Stimulated activated memory B cell treated with anti-CD40 and anti-IgM and Interleukin-4, amounts not matched to agents 10 μg/mL and 1 μg/mL and 100 μg/mL, for 72 hours (primary cell): Measurements from ENCODE around the gene SOX12.
"Not testable (repeated sequence)": the region's sequence is repeated elsewhere in the genome, so short reads cannot be mapped to it uniquely, and the experiment has no call there.

Experiments
- ATAC-seq: fragments of 150-1000 bp; cut with Tn5 transposase; 2 replicates; pipeline ENCODE4 v1.10.0; 2021
- H3K27ac Mint-ChIP-seq: one replicate; pipeline ENCODE4 v1.8.0; 2022; ENCODE audit warnings: mild to moderate bottlenecking, mixed read lengths
- H3K27me3 Mint-ChIP-seq: one replicate; pipeline ENCODE4 v1.8.0; 2022; ENCODE audit warnings: mixed read lengths
- H3K36me3 Mint-ChIP-seq: one replicate; pipeline ENCODE4 v1.8.0; 2022; ENCODE audit warnings: mixed read lengths
- H3K4me1 Mint-ChIP-seq: one replicate; pipeline ENCODE4 v1.8.0; 2022; ENCODE audit warnings: mixed read lengths
- H3K4me3 Mint-ChIP-seq: one replicate; pipeline ENCODE4 v1.8.0; 2022; ENCODE audit warnings: mild to moderate bottlenecking, moderate library complexity, mixed read lengths
- H3K9me3 Mint-ChIP-seq: one replicate; pipeline ENCODE4 v1.8.0; 2022; ENCODE audit warnings: mixed read lengths

Gene SOX12

DNA sequence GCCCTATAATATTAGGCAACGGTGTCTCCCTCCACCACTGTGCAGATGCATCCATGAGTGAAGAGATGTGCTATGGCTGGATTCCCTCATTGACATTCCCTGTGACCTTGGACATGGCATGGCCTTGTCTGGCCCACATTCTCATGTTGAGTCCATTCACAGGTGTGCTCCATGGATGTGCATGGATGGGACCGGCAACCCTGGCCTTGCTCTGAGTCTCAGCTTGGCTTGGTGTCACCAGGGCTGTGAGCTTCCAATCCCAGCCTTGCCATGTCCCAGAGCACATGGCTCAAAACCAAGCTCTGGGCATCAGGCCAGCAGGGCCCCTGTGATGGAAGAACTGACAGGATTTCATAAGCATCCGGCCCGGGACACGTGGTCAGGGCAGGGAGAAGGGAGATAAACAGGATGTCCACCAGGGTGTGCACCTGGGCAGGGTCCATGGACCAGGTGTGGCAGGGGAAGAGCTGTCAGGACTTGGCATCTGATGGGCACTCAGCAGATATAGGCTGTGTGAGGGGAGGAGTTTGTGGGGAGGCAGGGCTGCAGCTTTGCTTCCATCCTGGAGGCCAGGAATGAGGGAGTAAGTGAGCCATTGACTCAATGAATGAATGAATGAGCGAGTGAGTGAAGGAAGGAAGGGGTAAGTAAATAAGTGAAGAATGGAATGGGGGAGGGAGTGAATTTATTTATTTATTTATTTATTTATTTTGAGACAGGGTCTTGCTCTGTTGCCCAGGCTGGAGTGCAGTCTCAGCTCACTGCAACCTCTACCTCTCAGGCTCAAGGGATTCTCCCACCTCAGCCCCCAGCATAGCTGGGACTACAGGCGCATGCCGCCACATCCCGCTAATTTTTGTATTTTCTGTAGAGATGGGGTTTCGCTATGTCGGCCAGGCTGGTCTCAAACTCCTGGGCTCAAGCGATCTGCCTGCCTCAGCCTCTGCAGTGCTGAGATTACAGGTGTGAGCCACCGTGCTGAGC lies 37.2 kb downstream of the SOX12 start:
- ATAC-seq, result peak; percentile 25
- Mint-ChIP-seq H3K36me3 (no peaks in the 10 kb centered on the region), H3K4me1 (peaks cover 35% of the 10 kb centered on the region), H3K4me3 (no peak overlapping the region), H3K27me3 (no peaks in the 10 kb centered on the region), H3K27ac (peak overlapping the region; percentile 2), H3K9me3 (no peaks in the 10 kb centered on the region)

DNA sequence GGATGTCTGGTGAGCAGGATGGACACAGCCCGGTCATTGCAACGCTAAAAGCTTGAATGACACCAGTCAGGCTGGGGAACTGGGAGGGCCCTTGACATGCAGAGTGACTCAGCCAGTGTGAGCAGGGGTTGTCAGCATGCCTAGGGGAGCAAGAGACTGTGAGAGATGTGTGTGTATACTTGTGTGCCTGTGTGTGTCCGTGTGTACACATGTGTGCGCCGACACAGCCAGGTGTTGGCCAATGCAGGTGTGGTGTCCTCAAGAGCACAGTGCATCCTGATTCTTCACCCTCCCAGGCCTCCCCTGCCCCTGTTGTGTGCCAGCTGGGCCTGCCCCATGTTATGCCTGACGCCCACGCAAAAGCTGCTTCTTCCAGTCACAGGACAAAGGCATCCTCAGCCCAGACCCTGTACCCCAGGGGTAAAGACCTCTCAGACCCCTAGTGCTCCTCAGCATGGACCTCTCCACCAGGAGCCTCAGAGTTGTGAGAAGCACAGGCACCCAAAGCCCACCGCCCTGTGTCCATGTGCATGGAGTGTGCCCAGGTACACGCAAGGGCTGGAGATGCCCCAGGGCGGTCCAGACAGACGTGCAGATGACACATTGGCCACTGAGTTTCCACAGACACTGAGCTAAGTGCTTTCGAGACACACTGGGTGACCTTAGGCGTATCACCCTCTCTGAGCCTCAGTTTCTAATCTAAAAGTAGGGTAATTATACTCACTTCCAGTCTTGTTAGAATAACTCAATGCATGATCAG lies 38.1 kb downstream of the SOX12 start:
- Mint-ChIP-seq H3K4me1 (peaks cover 35% of the 10 kb centered on the region), H3K36me3 (no peaks in the 10 kb centered on the region), H3K9me3 (no peaks in the 10 kb centered on the region), H3K27ac (no peak overlapping the region), H3K27me3 (peaks cover 4% of the 10 kb centered on the region), H3K4me3 (no peak overlapping the region)
- ATAC-seq, result no peak

DNA sequence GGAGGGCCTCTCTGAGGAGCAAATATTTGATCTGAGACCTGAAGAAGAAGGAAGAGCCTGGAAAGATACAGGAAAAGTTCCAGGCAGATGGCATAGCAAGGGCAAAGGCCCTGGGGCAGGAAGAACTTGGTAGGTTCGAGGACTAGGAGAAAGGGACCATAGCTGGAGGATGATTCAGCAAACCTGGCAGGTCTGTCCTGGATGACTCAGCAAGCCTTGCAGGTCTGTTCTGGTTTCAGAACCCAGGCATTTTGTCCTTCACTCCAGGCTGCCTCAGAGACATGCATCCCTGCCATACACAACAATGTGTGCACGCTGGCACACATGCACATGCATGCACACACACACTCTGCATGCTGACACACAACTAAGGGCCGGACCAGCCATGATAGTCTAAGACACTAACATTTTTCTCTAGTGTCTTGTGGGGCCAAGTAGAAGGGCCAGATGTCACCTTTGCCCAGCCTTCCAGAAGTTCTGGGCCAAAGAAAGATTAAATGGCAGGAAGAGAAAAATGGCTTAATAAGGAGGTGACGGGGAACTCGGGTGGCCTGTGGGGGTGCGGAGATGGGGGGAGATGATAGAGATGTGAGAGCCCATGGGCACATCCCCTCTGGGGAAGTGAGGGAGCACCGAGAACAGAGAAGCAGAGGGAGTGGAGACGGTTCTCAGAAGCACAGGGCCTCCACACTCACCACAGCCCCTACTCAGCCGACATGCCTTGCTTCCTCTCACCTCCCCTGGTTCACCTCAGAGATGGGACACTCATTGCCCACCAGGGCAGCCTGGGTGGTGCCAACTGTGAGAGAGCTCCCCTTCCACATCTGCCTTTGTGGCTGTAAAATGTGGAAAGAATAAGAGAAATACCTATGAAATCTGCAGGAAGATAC lies 39.8 kb downstream of the SOX12 start:
- H3K4me1 Mint-ChIP-seq, result peaks cover 35% of the 10 kb centered on the region
- H3K4me3 Mint-ChIP-seq, result no peak overlapping the region
- H3K9me3 Mint-ChIP-seq, result no peaks in the 10 kb centered on the region
- peaks cover 18% of the 10 kb centered on the region for H3K27me3 Mint-ChIP-seq
- no peak for ATAC-seq
- H3K36me3 Mint-ChIP-seq, result no peaks in the 10 kb centered on the region
- H3K27ac Mint-ChIP-seq, result no peak overlapping the region

DNA sequence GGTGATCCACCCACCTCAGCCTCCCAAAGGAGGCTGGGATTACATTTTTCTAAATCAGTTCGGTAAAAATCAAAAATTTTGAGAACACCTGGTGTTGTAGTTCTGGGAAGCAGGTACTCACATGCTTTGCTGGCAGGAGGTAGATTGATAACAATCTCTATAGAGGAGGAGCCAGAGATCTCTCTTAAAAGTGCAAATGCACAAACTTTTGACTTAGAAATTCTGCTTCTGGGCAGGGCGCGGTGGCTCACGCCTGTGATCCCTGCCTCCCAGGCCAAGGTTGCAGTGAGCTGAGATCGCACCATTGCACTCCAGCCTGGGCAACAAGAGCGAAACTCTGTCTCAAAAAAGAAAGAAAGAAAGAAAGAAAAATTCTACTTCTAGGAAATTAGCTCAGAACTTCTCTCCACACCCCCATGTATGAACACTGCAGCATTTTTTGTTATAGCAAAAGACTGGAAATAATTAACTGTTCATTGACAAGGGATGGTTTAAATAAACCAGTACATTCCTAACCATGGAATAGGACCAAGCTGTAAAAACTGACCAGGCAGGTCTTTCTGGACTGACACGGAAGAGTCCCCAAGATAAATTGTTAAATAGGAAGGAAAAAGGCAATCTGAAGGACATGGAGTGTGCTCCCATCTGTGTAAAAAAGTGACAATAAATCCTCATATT lies 40.8 kb downstream of the SOX12 start:
- Mint-ChIP-seq H3K27ac (no peak overlapping the region), H3K27me3 (peaks cover 18% of the 10 kb centered on the region), H3K36me3 (no peaks in the 10 kb centered on the region), H3K9me3 (no peaks in the 10 kb centered on the region), H3K4me3 (no peak overlapping the region), H3K4me1 (peaks cover 29% of the 10 kb centered on the region)
- no peak for ATAC-seq

DNA sequence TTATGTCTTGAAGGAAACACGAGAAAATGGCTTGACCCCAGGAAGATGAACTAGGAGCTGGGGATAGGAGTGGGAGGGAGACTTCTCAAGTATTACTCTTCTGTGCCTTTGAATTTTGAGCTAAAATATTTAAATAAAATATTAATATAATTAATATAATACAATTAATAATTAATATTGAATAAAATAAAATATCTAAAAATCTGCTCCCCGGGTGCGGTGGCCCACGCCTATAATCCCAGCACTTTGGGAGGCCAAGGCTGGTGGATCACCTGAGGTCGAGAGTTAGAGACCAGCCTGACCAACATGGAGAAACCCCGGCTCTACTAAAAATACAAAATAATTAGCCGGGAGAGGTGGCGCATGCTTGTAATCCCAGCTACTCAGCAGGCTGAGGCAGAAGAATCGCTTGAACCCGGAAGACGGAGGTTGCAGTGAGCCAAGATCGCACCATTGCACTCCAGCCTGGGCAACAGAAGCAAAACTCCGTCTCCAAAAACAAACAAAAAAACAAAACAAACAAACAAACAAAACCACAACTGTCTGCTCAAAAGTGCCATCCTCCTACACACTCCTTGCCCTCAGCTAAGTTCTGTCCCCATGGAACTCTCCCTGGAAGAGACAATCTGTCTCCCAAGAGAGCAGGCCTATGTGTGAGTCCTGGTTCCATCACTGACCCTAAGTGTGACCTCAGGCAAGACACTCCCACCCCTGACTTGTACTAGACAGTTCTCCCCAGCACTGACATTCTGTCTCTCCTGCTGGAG lies 41.5 kb downstream of the SOX12 start:
- Mint-ChIP-seq H3K9me3 (no peaks in the 10 kb centered on the region), H3K36me3 (no peaks in the 10 kb centered on the region), H3K4me3 (no peak overlapping the region), H3K4me1 (peaks cover 22% of the 10 kb centered on the region), H3K27me3 (peaks cover 18% of the 10 kb centered on the region), H3K27ac (no peak overlapping the region)
- ATAC-seq, result no peak

DNA sequence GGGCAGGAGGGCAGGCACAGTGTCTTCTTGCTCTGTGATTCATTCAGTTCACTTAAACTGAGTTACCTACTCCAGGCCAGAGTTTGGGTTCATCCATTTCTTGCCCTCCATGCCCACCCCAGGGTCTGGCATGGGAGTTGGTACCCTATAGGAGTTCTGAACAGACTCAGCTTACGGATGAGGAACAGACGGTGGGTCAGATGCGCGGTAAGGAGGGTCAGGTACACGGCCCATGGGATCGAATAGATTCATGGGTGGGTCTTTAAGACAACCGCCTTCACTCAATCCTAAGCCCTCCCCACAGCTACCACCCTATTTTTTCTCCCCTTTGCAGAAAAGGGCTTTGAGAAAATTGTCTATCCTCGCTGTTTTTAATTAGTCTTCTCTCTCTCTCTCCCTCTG lies 42.1 kb downstream of the SOX12 start:
- H3K4me1 Mint-ChIP-seq, result peaks cover 22% of the 10 kb centered on the region
- H3K9me3 Mint-ChIP-seq, result no peaks in the 10 kb centered on the region
- H3K27me3 Mint-ChIP-seq, result peaks cover 18% of the 10 kb centered on the region
- ATAC-seq, result no peak
- no peak overlapping the region for H3K4me3 Mint-ChIP-seq
- H3K36me3 Mint-ChIP-seq, result no peaks in the 10 kb centered on the region
- no peak overlapping the region for H3K27ac Mint-ChIP-seq

DNA sequence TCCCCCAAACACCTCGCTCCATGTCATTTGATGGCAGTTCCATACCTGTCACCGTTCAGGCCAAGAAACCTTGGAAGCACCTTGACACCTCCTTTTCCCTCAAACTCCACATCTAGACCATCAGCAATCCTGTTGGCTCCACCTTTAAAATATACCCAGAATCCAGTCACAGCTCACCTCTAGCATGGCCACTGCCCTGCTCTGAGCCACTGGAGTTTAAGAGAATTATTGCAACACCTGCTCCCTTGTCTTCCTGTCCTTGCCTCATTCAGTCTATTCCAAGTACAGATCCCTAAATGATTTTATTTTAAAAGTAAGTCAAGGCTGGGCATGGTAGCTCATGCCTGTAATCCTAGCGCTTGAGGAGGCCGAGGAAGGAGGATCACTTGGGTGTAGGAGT lies 43.6 kb downstream of the SOX12 start:
- H3K36me3 Mint-ChIP-seq, result no peaks in the 10 kb centered on the region
- no peak for ATAC-seq
- peaks cover 18% of the 10 kb centered on the region for H3K27me3 Mint-ChIP-seq
- H3K4me3 Mint-ChIP-seq, result no peak overlapping the region
- H3K9me3 Mint-ChIP-seq, result no peaks in the 10 kb centered on the region
- H3K27ac Mint-ChIP-seq, result no peak overlapping the region
- peaks cover 21% of the 10 kb centered on the region for H3K4me1 Mint-ChIP-seq

DNA sequence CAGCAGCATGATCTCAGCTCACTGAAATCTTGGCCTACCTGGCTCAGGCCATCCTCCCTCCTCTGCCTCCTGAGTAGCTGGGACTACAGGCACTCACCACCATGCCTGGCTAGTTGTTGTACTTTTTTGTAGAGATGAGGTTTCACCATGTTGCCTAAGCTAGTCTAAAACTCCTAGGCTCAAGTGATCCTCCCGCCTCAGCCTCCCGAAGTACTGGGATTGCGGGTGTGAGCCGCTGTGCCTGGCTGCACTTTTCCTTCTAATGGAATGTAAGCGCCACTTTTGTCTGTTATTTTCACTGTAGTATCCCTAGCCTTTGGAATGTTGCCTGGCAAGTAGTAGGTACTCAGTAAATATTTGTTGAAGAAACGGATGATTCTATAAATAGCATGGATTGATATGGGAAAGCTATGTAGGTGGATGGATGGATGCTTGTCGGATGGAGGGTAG lies 44.8 kb downstream of the SOX12 start:
- Mint-ChIP-seq H3K36me3 (no peaks in the 10 kb centered on the region), H3K27ac (no peak overlapping the region), H3K27me3 (peaks cover 18% of the 10 kb centered on the region), H3K9me3 (no peaks in the 10 kb centered on the region), H3K4me1 (peaks cover 14% of the 10 kb centered on the region), H3K4me3 (no peak overlapping the region)
- no peak for ATAC-seq

DNA sequence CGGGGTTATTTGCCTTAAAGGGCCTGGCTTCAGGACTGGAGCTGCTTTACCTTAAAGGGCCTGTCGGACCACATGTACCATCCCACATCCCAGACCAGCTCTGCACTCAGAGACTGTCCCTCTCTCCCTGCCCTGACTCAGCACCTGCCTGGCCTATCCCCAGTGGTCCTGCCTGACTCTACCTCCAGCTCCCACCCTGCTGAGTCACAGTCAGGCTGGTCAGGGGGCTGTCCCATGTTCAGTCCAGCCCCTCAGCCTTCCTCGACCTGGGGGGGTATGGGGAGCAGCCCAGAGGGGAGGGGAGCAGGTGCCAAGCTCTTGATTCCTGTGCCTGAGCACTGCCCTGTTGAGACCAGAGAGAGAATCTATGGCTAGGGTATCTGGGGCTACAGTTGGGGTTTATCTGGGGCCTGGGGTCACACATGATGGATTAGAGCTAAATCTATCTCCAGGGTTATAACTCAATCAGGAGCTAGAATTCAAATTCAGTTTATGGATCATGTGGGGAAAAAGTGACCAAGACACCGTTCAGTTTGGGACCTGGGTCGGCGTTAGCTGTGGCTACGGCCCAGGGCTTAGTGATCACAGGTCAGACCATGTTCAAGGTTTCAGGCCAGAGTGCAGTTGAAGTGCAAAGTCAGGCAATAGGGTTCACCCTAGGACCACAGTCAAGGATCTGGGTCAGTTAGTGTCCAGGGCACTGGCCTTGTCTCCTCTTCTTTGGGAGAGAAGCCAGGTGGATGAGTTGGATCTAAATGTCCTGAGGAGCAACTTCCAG lies 45.8 kb downstream of the SOX12 start:
- no peak for ATAC-seq
- Mint-ChIP-seq H3K9me3 (no peaks in the 10 kb centered on the region), H3K36me3 (no peaks in the 10 kb centered on the region), H3K27ac (no peak overlapping the region), H3K27me3 (peaks cover 18% of the 10 kb centered on the region), H3K4me3 (no peak overlapping the region), H3K4me1 (peaks cover 10% of the 10 kb centered on the region)

DNA sequence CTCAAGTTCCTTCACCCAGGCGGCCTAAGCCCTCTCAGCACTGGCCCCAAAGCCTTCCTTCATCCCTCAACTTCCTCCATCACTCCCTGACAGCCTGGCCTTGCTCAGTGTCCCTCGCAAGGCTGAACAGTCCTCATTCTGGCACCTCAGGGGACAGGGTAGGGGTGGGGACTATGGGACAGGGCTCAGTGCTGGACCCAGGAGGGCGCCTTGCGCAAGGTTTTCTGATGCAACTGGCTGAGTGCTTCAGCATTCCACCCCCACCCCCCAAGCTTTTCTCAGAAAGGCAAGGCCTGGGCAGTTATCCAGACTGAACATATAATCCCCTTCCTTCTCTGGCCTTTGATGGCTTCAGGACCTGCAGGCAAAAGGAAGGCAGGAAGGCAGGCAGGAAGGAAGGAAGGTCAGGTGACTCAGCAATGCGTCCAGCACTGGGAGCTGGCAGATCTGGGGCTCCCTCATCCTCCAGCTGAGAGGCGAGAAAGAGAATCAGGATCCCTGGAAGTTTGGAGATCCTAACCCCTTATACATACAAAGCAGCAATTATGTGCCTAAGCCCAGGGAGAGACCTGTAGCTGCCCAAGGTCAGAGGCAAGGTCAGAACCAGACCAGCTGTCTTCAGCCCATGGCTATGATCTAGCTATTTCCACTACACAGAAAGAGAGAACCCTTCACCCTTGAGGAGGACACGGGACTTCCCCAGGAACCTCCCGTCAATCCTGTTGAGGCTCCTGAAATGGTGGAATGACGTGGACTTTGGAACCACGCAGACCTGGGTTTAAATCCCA lies 46.6 kb downstream of the SOX12 start:
- Mint-ChIP-seq H3K9me3 (no peaks in the 10 kb centered on the region), H3K4me1 (peaks cover 10% of the 10 kb centered on the region), H3K27ac (no peak overlapping the region), H3K36me3 (no peaks in the 10 kb centered on the region), H3K27me3 (peaks cover 18% of the 10 kb centered on the region), H3K4me3 (no peak overlapping the region)
- no peak for ATAC-seq

DNA sequence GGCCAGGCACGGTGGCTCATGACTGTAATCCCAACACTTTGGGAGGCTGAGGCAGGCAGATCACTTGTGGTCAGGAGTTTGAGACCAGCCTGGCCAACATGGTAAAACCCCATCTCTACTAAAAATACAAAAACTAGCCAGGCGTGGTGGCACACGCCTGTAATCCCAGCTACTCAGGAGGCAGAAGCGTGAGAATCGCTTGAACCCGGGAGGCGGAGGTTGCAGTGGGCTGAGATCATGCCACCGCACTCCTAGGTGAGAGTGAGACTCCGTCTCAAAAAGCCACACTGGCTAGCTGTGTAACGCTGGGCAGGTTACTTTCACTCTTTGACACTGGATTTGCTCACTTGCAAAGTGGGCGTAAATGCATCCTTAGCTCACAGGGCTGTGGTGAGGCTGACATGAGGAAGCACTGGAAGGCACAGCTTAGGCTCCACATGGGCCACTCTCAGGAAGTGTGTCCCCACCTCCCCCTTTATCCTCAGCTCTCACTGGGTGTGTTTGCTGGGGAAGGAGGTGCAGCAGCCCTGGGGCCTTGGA lies 47.3 kb downstream of the SOX12 start:
- not testable (repeated sequence) for H3K4me3 Mint-ChIP-seq, H3K27ac Mint-ChIP-seq, H3K9me3 Mint-ChIP-seq, H3K36me3 Mint-ChIP-seq
- peaks cover 18% of the 10 kb centered on the region for H3K27me3 Mint-ChIP-seq
- H3K4me1 Mint-ChIP-seq, result peaks cover 10% of the 10 kb centered on the region
- ATAC-seq, result peak; percentile 41

DNA sequence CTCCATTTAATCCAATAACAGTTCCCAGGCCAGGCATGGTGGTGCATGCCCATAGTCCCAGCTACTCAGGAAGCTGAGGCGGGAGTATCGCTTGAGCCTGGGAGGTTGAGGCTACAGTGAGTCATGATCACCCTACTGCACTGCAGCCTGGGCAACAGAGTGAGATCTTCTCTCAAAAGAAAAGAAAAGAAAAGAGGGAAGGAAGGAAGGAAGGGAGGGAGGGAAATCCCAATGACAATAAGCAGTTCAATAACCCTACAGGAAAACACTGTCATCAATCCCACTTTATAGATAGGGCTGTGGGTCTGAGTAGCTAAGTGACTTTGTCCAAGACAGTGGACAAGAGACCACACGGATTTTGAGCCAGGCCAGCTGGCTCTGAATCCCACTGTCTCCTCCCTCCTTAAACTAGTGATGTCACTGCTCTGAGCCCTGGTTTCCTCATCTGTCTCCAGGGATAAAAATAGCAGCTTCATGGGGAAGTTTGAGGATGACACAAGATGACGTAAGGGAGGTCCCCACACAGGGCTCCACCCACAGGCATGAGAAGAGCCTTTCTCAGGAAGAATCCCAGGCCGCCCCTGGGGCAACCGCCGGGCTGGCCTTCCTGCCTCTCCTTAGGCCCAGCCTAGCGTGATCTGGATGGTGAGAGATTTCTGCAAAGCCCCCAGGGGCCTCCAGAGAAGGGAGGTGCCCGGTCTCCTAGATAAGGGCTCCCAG lies 48.0 kb downstream of the SOX12 start:
- H3K36me3 Mint-ChIP-seq, result no peaks in the 10 kb centered on the region
- no peak for ATAC-seq
- no peak overlapping the region for H3K27ac Mint-ChIP-seq
- no peak overlapping the region for H3K4me3 Mint-ChIP-seq
- peaks cover 10% of the 10 kb centered on the region for H3K4me1 Mint-ChIP-seq
- no peaks in the 10 kb centered on the region for H3K9me3 Mint-ChIP-seq
- H3K27me3 Mint-ChIP-seq, result peaks cover 15% of the 10 kb centered on the region
